Measurements from ENCODE around the gene INPP5K.

INPP5K gene

DNA sequence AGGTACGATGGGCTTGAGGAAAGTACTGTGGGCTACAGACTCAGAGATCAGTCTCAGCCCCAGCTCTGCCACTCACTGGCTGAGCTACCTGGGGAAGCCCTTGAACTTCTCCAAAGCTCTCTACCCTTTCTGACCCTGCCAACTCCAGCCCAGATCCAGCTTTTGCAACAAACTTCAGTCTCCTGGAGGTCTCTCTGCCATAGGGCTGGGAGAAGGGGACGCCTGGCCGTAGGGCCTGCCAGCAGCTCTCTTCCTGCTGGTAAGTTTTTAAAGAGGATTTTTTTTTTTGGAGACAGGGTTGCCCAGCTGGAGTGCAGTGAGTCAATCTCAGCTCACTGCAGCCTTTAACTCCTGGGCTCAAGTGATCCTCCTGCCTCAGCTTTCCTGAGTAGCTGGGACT is 11.5 kb downstream of the INPP5K start:
- no peaks in the 10 kb centered on the region for H3K27me3 ChIP-seq (replicated peaks)
- no peak overlapping the region for H3K27ac ChIP-seq
- DNase-seq: no peak
- in situ Hi-C loops (cut with HindIII; ENCODE audit: low pct_ligation_motif_present, low sequenced_read_pairs): no loop called here
- H3K36me3 ChIP-seq (replicated peaks): peaks cover 3% of the 10 kb centered on the region
- TF ChIP-seq, protein P1, sequence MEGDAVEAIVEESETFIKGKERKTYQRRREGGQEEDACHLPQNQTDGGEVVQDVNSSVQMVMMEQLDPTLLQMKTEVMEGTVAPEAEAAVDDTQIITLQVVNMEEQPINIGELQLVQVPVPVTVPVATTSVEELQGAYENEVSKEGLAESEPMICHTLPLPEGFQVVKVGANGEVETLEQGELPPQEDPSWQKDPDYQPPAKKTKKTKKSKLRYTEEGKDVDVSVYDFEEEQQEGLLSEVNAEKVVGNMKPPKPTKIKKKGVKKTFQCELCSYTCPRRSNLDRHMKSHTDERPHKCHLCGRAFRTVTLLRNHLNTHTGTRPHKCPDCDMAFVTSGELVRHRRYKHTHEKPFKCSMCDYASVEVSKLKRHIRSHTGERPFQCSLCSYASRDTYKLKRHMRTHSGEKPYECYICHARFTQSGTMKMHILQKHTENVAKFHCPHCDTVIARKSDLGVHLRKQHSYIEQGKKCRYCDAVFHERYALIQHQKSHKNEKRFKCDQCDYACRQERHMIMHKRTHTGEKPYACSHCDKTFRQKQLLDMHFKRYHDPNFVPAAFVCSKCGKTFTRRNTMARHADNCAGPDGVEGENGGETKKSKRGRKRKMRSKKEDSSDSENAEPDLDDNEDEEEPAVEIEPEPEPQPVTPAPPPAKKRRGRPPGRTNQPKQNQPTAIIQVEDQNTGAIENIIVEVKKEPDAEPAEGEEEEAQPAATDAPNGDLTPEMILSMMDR (IDR thresholded peaks at IDR 0.05; ENCODE audit: low read depth, low read length, missing control alignments): no peak
- H3K4me3 ChIP-seq (ENCODE audit: low read depth, low read length): no peak overlapping the region

DNA sequence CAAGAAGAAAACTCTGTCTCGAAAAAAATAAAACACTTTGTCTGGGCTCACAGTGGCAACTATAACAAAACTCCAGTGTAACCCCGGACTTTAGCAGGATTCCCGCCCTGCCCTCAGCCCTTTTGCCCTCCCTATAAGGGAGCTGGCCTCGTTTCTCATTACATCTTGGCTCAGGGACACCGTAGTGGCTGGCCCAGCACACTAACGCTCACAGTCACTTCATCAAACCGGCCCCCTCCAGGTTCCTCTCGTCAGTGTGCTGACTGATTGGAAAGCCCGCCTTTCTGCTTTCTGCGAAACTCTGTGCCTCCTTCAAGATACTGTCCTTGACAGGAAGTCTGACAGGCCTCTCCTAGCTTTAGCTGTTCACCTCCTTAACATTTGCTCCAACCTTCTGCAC is 12.7 kb downstream of the INPP5K start:
- H3K27me3 ChIP-seq (replicated peaks): no peaks in the 10 kb centered on the region
- no peak overlapping the region for H3K27ac ChIP-seq
- no peak for DNase-seq
- no peaks in the 10 kb centered on the region for H3K36me3 ChIP-seq (replicated peaks)
- in situ Hi-C loops (cut with HindIII; ENCODE audit: low pct_ligation_motif_present, low sequenced_read_pairs): no loop called here
- H3K4me3 ChIP-seq (ENCODE audit: low read depth, low read length): no peak overlapping the region
- TF ChIP-seq, protein P1 (IDR thresholded peaks at IDR 0.05; ENCODE audit: low read depth, low read length, missing control alignments): no peak

DNA sequence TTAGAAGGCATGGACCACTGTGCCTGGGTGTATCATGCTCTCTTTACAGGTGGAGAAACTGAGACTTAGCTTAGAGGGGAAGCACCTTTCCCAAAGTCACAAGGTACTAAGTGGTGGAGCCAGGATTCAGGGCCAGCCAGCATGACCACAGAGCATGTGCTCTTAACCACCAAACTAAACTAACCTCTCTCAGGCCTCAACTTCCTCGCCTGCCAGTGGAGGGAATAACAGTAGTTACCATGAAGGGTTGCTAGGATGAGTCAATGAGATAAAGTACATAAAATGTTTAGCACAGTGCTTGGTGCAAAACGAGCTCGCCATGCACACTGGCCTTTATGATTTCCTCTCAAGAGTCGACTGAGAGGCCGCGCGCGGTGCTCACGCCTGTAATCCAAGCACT is 17.5 kb downstream of the INPP5K start:
- Histone ChIP-seq H3K27ac (no peak overlapping the region), H3K36me3 (replicated peaks) (no peaks in the 10 kb centered on the region), H3K27me3 (replicated peaks) (no peaks in the 10 kb centered on the region), H3K4me3 (ENCODE audit: low read depth, low read length) (no peak overlapping the region)
- in situ Hi-C loops (cut with HindIII; ENCODE audit: low pct_ligation_motif_present, low sequenced_read_pairs): no loop called here
- peak; percentile 77 for DNase-seq
- TF ChIP-seq, protein P1 (IDR thresholded peaks at IDR 0.05; ENCODE audit: low read depth, low read length, missing control alignments): no peak

DNA sequence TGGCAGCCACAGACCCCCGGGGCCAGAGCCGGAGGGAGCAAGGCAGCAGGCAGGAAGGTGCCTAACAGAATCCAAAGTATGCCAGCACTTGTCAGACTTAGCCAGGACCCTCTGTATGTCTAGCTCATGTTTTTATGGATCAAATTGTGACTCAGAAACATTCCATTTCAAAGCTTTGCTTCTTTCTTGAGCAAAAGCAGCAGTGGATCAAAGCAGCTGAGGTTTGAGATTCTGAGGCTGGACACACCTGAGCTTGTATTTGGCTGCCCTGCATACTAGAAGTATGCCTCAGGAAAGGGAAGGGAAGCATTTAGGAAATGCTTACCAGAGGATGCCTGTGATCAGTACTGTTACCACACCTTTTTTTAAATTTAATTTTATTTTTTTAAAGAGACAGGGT is 18.2 kb downstream of the INPP5K start:
- Histone ChIP-seq H3K27me3 (replicated peaks) (no peaks in the 10 kb centered on the region), H3K36me3 (replicated peaks) (no peaks in the 10 kb centered on the region), H3K27ac (no peak overlapping the region), H3K4me3 (ENCODE audit: low read depth, low read length) (no peak overlapping the region)
- in situ Hi-C loops (cut with HindIII; ENCODE audit: low pct_ligation_motif_present, low sequenced_read_pairs): no loop called here
- no peak for DNase-seq
- TF ChIP-seq, protein P1 (IDR thresholded peaks at IDR 0.05; ENCODE audit: low read depth, low read length, missing control alignments): no peak

DNA sequence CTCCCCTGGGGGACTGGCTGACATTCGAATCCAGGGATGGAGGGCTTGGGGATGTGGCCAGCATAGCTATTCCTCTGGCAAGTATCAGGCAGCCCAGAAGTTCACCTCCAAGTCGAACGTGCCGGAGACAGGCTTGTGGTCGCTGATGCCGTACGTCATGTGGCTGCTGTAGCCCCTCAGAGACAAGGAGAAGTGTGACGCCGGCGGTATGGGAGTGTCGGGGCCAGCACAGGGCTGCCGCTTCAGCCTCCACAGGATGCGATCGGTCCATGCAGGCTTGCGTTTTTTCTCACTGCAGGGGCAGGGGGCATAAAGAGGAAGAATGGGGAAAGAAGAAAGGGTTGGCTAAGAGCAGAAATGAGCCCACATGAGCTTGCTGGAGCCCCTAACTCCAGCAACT is 18.6 kb downstream of the INPP5K start:
- Histone ChIP-seq H3K36me3 (replicated peaks) (no peaks in the 10 kb centered on the region), H3K27me3 (replicated peaks) (no peaks in the 10 kb centered on the region), H3K27ac (no peak overlapping the region), H3K4me3 (ENCODE audit: low read depth, low read length) (no peak overlapping the region)
- in situ Hi-C loops (cut with HindIII; ENCODE audit: low pct_ligation_motif_present, low sequenced_read_pairs): no loop called here
- TF ChIP-seq, protein P1 (IDR thresholded peaks at IDR 0.05; ENCODE audit: low read depth, low read length, missing control alignments): no peak
- DNase-seq: no peak

DNA sequence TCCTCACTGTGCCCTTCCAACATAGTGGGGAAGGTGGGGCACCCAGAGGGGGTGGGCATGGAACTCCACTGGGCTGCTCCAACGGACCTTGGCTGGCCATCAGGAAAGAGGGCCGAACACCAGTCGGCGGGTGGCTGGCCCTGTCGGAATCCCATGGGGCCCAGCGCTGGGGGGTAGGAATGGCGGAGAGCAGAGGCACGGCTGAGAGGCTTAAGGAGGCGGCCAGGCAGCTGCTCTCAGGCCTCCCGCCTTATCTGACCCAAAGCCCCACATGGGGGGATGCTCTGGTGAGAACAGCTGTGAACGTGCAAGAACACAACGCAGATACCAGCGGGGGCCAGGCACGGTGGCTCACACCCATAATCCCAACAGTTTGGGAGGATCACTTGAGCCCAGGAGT is 19.5 kb downstream of the INPP5K start:
- in situ Hi-C loops (cut with HindIII; ENCODE audit: low pct_ligation_motif_present, low sequenced_read_pairs): no loop called here
- H3K4me3 ChIP-seq (ENCODE audit: low read depth, low read length): no peak overlapping the region

More for the DNA sequence above, 19.5 kb downstream of the INPP5K start:
- TF ChIP-seq, protein P1 (IDR thresholded peaks at IDR 0.05; ENCODE audit: low read depth, low read length, missing control alignments): no peak
- H3K27ac ChIP-seq: no peak overlapping the region
- DNase-seq: no peak
- no peaks in the 10 kb centered on the region for H3K36me3 ChIP-seq (replicated peaks)
- H3K27me3 ChIP-seq (replicated peaks): no peaks in the 10 kb centered on the region
